T-helper 17 cell (primary cell): ENCODE measurements around the gene ACSL3. TPM values are rescaled to one million over a fixed set of nuclear protein-coding genes. Genes with fewer than 3 reads are reported as not detected.
"Not testable (repeated sequence)": the region's sequence is repeated elsewhere in the genome, so short reads cannot be mapped to it uniquely, and the experiment has no call there.

Experiments
- ATAC-seq: fragments of 150-1000 bp; cut with Tn5 transposase; 2 replicates; pipeline ENCODE4 v1.10.0; 2021; ENCODE audit warnings: mild to moderate bottlenecking, moderate library complexity
- DNase-seq, 3 donors: peaks; one replicate each; pipeline versions ENCODE4 v3.0.0 to v3.0.0-alpha.2; 2020 to 2021
- H3K9me3 ChIP-seq: one replicate; pipeline ENCODE4 v1.7.0; 2013; ENCODE audit warnings: low read length, mild to moderate bottlenecking; ENCODE audit not compliant: control insufficient read depth, poor library complexity, severe bottlenecking
- H3K27ac Mint-ChIP-seq: one replicate; pipeline ENCODE4 v1.8.0; 2022; ENCODE audit warnings: mild to moderate bottlenecking, moderate library complexity, mixed read lengths
- H3K27me3 Mint-ChIP-seq: one replicate; pipeline ENCODE4 v1.8.0; 2022; ENCODE audit warnings: mixed read lengths
- H3K36me3 Mint-ChIP-seq: one replicate; pipeline ENCODE4 v1.8.0; 2022; ENCODE audit warnings: low read depth, mixed read lengths
- H3K4me1 Mint-ChIP-seq: one replicate; pipeline ENCODE4 v1.8.0; 2022; ENCODE audit warnings: mild to moderate bottlenecking, mixed read lengths
- H3K4me3 Mint-ChIP-seq: one replicate; pipeline ENCODE4 v1.8.0; 2022; ENCODE audit warnings: mild to moderate bottlenecking, moderate library complexity, mixed read lengths
- total RNA-seq, 4 donors: library from RNA in 2 of 4; stranded (reverse) in 2 of 4; gene quantifications; one replicate each; pipeline ENCODE4 v1.2.3 and lab custom pipeline; 2022 to 2026

Gene ACSL3
- total RNA-seq, 2 donors from 2014 or later = 56.2 to 65.7 TPM

DNA sequence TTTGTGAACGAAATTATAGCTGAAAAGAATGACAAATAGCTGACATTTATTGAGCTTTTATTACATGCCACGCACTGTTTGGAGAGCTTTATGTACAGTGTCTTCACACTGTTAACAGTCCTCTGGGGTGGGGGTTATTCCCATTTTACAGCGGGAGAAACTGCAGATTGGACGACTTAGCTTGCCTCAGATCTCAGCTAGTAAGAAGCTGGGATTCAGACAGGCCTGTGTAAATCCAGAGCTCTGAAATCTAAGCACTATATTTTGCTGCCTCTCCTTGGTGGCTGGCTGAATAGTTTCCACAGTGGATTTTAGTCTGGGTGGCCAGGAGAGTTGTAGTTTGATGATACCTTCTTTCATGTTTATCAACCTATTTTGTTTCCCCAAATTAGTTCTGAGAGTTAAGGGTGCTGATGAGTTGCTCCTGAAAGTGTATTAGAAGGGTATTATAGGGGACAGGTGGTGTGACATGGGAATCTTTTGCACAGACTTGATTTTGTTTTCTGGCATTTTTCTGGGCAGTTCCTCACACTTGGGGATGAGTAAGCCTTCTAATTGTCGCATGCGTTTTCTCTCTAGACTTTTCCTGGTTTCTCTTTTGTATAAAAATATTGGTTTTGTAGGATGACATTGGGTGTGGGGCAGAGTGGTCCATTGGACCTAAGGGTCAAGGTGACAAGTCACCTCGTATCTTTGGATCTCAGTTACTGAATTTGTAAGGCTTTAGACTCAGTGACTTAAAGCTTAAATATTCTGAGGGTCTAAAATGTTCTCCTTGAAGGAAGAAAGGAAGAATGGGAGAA lies 1.5 kb downstream of the ACSL3 start:
- Mint-ChIP-seq H3K27me3 (peaks cover 3% of the 10 kb centered on the region), H3K36me3 (no peaks in the 10 kb centered on the region), H3K4me1 (peaks cover 13% of the 10 kb centered on the region), H3K27ac (peak overlapping the region; percentile 92), H3K4me3 (no peak overlapping the region)
- no peaks in the 10 kb centered on the region for H3K9me3 ChIP-seq
- ATAC-seq = no peak
- no peak for DNase-seq

GRCh38 chr2:222862909-222863544 lies 2.2 kb downstream of the ACSL3 start:
- Mint-ChIP-seq H3K4me1 (peaks cover 15% of the 10 kb centered on the region), H3K27ac (no peak overlapping the region), H3K4me3 (no peak overlapping the region), H3K27me3 (no peaks in the 10 kb centered on the region), H3K36me3 (no peaks in the 10 kb centered on the region)
- H3K9me3 ChIP-seq = no peaks in the 10 kb centered on the region
- ATAC-seq (no peak), DNase-seq (no peak)

GRCh38 chr2:222864296-222864695 lies 3.5 kb downstream of the ACSL3 start:
- Mint-ChIP-seq H3K36me3 (no peaks in the 10 kb centered on the region), H3K27me3 (no peaks in the 10 kb centered on the region), H3K4me1 (peaks cover 13% of the 10 kb centered on the region), H3K4me3 (no peak overlapping the region), H3K27ac (no peak overlapping the region)
- ATAC-seq = no peak
- no peak for DNase-seq
- H3K9me3 ChIP-seq = no peaks in the 10 kb centered on the region

DNA sequence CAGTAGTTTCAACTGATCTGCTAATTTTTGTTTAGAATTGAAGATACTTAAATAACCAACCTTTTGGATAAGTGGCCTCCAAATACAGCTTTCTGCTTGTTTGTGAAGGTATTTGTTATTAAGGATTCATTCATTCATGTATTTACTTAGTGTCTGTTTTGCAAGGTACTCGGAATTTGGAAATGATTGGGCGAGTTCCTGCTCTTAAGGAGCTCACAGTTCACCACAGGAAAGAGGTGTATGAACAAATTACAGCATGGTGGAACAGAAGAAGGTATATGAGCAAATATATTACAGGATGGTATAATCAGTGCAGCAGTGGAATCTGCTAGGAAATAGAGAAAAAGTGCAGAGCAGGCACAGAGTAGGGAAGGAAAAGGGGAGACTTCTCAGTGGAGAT lies 4.5 kb downstream of the ACSL3 start:
- ATAC-seq (no peak), DNase-seq (no peak)
- no peak overlapping the region for H3K4me3 Mint-ChIP-seq
- no peak overlapping the region for H3K27ac Mint-ChIP-seq
- H3K36me3 Mint-ChIP-seq = no peaks in the 10 kb centered on the region
- peaks cover 13% of the 10 kb centered on the region for H3K4me1 Mint-ChIP-seq
- H3K9me3 ChIP-seq = no peaks in the 10 kb centered on the region
- H3K27me3 Mint-ChIP-seq = no peaks in the 10 kb centered on the region

DNA sequence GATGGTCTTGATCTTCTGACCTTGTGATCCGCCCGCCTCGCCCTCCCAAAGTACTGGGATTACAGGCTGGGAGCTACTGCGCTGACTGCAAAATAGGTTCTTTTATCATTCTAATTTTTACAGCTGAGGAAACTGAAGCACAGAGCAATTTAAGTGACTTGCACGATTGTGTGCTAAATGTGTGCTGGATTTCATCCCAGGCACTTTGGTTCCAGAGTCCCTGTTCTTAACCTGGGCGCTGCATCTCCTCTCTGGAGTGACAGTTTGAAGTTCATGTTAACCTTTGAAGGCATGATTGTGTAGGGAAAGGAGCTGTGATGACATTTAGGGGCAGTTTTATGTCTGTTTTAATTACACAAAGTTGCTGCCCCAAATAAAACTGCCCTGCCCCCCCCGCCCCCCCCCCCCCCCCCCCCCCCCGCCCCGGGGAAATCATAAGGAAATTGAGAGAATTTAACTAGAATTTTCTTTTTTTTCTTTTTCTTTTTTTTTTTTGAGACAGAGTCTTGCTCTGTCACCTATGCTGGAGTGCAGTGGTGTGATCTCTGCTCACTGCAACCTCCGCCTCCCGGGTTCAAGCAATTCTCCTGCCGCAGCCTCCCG lies 5.6 kb downstream of the ACSL3 start:
- Mint-ChIP-seq H3K4me1 (peaks cover 13% of the 10 kb centered on the region), H3K4me3 (no peak overlapping the region), H3K36me3 (no peaks in the 10 kb centered on the region), H3K27me3 (no peaks in the 10 kb centered on the region), H3K27ac (no peak overlapping the region)
- ATAC-seq (no peak), DNase-seq (no peak)
- no peaks in the 10 kb centered on the region for H3K9me3 ChIP-seq

DNA sequence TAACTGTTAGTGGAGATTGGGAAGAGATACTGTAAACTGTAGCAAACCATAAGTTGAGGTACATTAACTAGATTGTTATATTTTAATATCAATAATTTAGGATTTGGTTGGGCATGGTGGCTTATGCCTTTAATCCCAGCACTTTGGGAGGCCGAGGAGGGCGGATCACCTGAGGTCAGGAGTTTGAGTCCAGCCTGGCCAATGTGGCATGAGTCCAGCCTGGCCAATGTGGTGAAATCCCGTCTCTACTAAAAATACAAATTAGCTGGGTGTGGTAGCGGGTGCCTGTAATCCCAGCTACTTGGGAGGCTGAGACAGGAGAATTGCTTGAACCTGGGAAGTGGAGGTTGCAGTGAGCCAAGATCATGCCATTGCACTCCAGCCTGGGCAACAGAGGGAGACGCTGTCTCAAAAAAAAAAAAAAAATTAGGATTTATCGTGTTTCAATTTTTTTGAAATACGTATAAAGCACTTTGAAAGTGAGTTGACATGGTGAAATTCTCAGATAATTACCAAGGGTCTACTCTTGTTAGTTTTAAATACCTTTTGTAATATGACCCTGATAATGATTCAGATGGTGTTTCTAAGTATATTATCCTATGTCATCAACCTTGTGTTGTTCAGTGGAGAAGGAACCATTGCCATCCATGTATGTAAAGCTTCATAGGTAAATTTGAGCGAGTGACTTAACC lies 7.9 kb downstream of the ACSL3 start:
- H3K27me3 Mint-ChIP-seq, H3K27ac Mint-ChIP-seq, H3K4me3 Mint-ChIP-seq, DNase-seq, H3K36me3 Mint-ChIP-seq, ATAC-seq, H3K9me3 ChIP-seq: not testable (repeated sequence)
- peaks cover 11% of the 10 kb centered on the region for H3K4me1 Mint-ChIP-seq

- Mint-ChIP-seq H3K27me3 (no peaks in the 10 kb centered on the region), H3K27ac (no peak overlapping the region), H3K4me1 (peaks cover 11% of the 10 kb centered on the region), H3K4me3 (no peak overlapping the region), H3K36me3 (no peaks in the 10 kb centered on the region)
- DNase-seq (no peak), ATAC-seq (no peak)
- H3K9me3 ChIP-seq = no peaks in the 10 kb centered on the region
These were observed 8.4 kb downstream of the ACSL3 start for GRCh38 chr2:222869252-222869560.

GRCh38 chr2:222871291-222871690 lies 10.5 kb downstream of the ACSL3 start:
- no peak overlapping the region for H3K27ac Mint-ChIP-seq
- H3K9me3 ChIP-seq = no peaks in the 10 kb centered on the region
- peaks cover 13% of the 10 kb centered on the region for H3K4me1 Mint-ChIP-seq
- no peaks in the 10 kb centered on the region for H3K36me3 Mint-ChIP-seq
- H3K4me3 Mint-ChIP-seq = no peak overlapping the region
- H3K27me3 Mint-ChIP-seq = no peaks in the 10 kb centered on the region
- DNase-seq (no peak), ATAC-seq (no peak)

DNA sequence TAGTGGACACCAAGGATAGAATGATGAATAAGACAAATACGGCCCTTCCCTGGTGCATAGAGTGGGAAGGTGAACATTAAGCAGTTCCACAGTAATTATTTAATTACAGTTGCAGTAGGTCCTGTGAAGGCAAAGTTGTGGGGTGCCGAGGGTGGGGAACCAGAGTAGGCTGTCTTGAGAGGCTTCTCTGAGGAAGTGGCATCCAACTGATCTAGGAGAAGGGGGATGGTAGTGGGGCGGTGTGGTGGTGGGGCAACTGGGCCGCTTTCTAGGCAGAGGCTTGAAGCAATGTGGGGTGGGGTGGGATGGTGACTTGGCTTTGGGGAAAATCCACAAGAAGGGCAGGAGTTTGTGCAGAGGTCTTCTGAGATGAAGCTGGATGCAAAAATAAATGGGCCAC lies 11.7 kb downstream of the ACSL3 start:
- DNase-seq = no peak
- no peak overlapping the region for H3K4me3 Mint-ChIP-seq
- H3K36me3 Mint-ChIP-seq = no peaks in the 10 kb centered on the region
- peaks cover 22% of the 10 kb centered on the region for H3K4me1 Mint-ChIP-seq
- H3K27ac Mint-ChIP-seq = no peak overlapping the region
- no peaks in the 10 kb centered on the region for H3K9me3 ChIP-seq
- ATAC-seq = no peak
- H3K27me3 Mint-ChIP-seq = no peaks in the 10 kb centered on the region

DNA sequence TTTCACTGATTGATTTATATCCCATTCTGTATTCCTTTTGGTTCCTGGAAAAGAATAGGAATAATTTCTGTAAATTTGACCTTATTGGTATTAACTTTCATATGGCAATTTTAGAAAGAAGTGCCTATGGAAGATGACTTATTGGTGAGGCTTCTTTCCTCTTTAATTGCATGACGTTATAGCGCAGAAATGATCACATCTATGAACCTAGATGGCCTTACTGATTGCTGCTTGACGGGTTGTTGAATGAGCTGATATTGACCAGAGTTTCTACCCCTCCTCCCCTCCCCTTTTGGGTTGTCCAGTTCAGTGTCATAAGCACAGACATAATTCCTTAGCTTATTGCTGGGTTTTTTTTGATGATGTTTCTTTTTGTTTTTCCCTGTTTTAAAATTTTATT lies 14.6 kb downstream of the ACSL3 start:
- Mint-ChIP-seq H3K4me3 (no peak overlapping the region), H3K4me1 (peaks cover 30% of the 10 kb centered on the region), H3K27ac (no peak overlapping the region), H3K36me3 (peaks cover 4% of the 10 kb centered on the region), H3K27me3 (no peaks in the 10 kb centered on the region)
- no peaks in the 10 kb centered on the region for H3K9me3 ChIP-seq
- ATAC-seq (no peak), DNase-seq (no peak)

DNA sequence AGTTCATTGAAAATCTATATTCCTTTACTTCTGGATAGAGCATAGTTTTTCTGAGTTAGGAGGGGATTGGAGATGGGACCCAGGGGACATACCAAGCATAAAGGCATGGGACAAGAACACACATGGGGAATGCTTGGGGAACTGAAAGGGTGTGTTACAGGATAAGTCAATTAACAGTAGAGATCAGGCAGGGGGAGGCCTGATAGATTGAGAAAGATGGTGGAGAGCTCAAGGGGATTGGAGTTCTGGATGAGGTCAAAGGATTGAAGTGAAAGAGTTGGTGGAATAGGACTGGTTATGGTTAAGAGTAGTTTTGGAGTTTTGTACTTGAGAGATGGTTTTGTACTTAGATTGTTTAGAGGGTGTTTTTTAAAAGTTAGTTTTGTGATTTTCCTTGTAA lies 16.1 kb downstream of the ACSL3 start:
- H3K9me3 ChIP-seq = no peaks in the 10 kb centered on the region
- Mint-ChIP-seq H3K36me3 (peaks cover 4% of the 10 kb centered on the region), H3K4me1 (peaks cover 33% of the 10 kb centered on the region), H3K27ac (no peak overlapping the region), H3K4me3 (no peak overlapping the region), H3K27me3 (no peaks in the 10 kb centered on the region)
- DNase-seq (no peak), ATAC-seq (no peak)

GRCh38 chr2:222877556-222878300 lies 16.9 kb downstream of the ACSL3 start:
- no peaks in the 10 kb centered on the region for H3K9me3 ChIP-seq
- Mint-ChIP-seq H3K27ac (no peak overlapping the region), H3K27me3 (no peaks in the 10 kb centered on the region), H3K4me1 (peaks cover 29% of the 10 kb centered on the region), H3K4me3 (no peak overlapping the region), H3K36me3 (peaks cover 4% of the 10 kb centered on the region)
- ATAC-seq (no peak), DNase-seq (no peak)
